Adrenal gland (tissue), 12 donors: ENCODE results near the gene ZFYVE21. TPM values are rescaled to one million over a fixed set of nuclear protein-coding genes. Genes with fewer than 3 reads are reported as not detected.

Source experiments
- DNase-seq, 7 donors: peaks; one replicate each; pipeline ENCODE4 v3.0.0-alpha.2; 2019 to 2020
- H3K27ac ChIP-seq, 5 donors: fragments of 200-600 bp; sonication (generic) in 4 of 5; 1 replicate in 3 of 5; 2 replicates in 2 of 5; pipeline versions ENCODE4 v1.5.1 to v1.8.0; 2016 to 2020; ENCODE audit warnings: mild to moderate bottlenecking in 1 of 5
- H3K27me3 ChIP-seq: fragments of 200-600 bp; 2 replicates; pipeline ENCODE4 v1.8.0; 2021
- H3K36me3 ChIP-seq, 2 donors: fragments of 200-600 bp; replicated peaks in 1 of 2; 1 replicate in 1 of 2; 2 replicates in 1 of 2; pipeline versions ENCODE4 v1.5.1 to v1.8.0; 2018 to 2022
- H3K4me1 ChIP-seq, 2 donors: fragments of 200-600 bp; replicated peaks in 1 of 2; 1 replicate in 1 of 2; 2 replicates in 1 of 2; pipeline versions ENCODE4 v1.5.1 to v1.8.0; 2018 to 2021
- H3K4me3 ChIP-seq, 4 donors: fragments of 200-600 bp; sonication (generic) in 3 of 4; one replicate each; pipeline ENCODE4 v1.5.1; 2016 to 2018
- H3K9me3 ChIP-seq, 3 donors: fragments of 200-600 bp; sonication (generic) in 1 of 3; replicated peaks in 1 of 3; 1 replicate in 2 of 3; 2 replicates in 1 of 3; pipeline versions ENCODE4 v1.5.1 to v1.8.0; 2016 to 2021
- CTCF ChIP-seq, 6 experiments: fragments of 450-650 bp in 4 of 6; fragments of 200-600 bp in 2 of 6; sonication (generic) in 1 of 6; IDR thresholded peaks; 1 replicate in 5 of 6; 2 replicates in 1 of 6; pipeline versions ENCODE4 v1.5.1 to v1.8.0; 2016 to 2021; ENCODE audit warnings: antibody characterized with exemption in 6 of 6, mild to moderate bottlenecking in 2 of 6, moderate library complexity in 1 of 6
- POLR2A ChIP-seq, 2 donors: fragments of 450-650 bp; IDR thresholded peaks; one replicate each; pipeline ENCODE4 v1.6.1; 2017; ENCODE audit warnings: antibody characterized with exemption in 2 of 2, mild to moderate bottlenecking in 2 of 2, moderate library complexity in 1 of 2
- WGBS, 4 donors: extraction: QIAGEN DNeasy Blood & Tissue Kit in 2 of 4; methylation state at CpG; one replicate each; pipeline versions ENCODE4 v1.1.5 to v1.1.7; 2013 to 2017; 5-methylcytosine and 5-hydroxymethylcytosine counted together
- intact Hi-C, 2 donors: fragments of 100-400 bp; cut with DNase I; formaldehyde crosslinking; loops; one replicate each; pipeline versions ENCODE4 v1.14.1 to v1.15.0; 2022 to 2023
- polyA plus RNA-seq, 3 donors: library from polyadenylated mRNA; stranded (reverse); fragments of 200-250 nt in 2 of 3; fragments of 350-450 nt in 1 of 3; fragmentation: Illumina TruSeq in 1 of 3; extraction: RNeasy Lipid Tissue Mini Kit (QIAGEN cat#74804) in 1 of 3; gene quantifications; one replicate each; pipeline ENCODE4 v1.2.3, GENCODE V29; 2013 to 2014
- total RNA-seq, 9 donors: library from RNA; depleted of rRNA in 4 of 9; stranded (reverse); fragments of >200 nt in 4 of 9; fragments of 120-200 nt in 1 of 9; fragmentation: NEBNext Ultra II Directional in 1 of 9; extraction: Animal tissue kit (Norgen Biotek cat#: 25700) in 1 of 9; gene quantifications; one replicate each; pipeline versions ENCODE4 v1.1.0 to v1.2.4, GENCODE V29; 2013 to 2023
- donor health status: healthy with polysubstance abuse.
- donor health status: Bipolar disorder and iron deficiency.
- donor health status: DM: yes; HTN: yes; CAD: no.
- donor health status: DM: no; HTN: no; CAD: no.
- donor health status: DM: no; HTN: no; CAD: no.
- donor health status: DM: yes; HTN: yes; CAD: no.

Gene ZFYVE21
- total and polyA plus RNA-seq, 12 donors = 20.9 to 71.4 (median 41.2) TPM

GRCh38 chr14:103684871-103685270 is 30.7 kb upstream of the ZFYVE21 start:
- no peaks in the 10 kb centered on the region for H3K9me3 ChIP-seq
- DNase-seq = no peak
- no peak overlapping the region for H3K27ac ChIP-seq
- intact Hi-C loops = loop anchor here in 1 of 2 donors (10.0 kb wide), 1 partner anchor 110 kb away; no protein-coding TSS in a partner anchor
- no peak overlapping the region for H3K4me3 ChIP-seq
- peaks cover 0 to 82% of the 10 kb centered on the region in 2 donors for H3K36me3 ChIP-seq
- H3K4me1 ChIP-seq = peaks cover 15 to 22% of the 10 kb centered on the region in 2 donors
- WGBS, 4 donors = 88 to 94% (median 92%) methylated on average over 15 of the region's 15 CpGs
- H3K27me3 ChIP-seq = no peaks in the 10 kb centered on the region
- TF ChIP-seq POLR2A (IDR thresholded peaks at IDR 0.05) (no peak), CTCF (IDR thresholded peaks at IDR 0.05) (no peak)

GRCh38 chr14:103685276-103686211 is 30.1 kb upstream of the ZFYVE21 start:
- H3K36me3 ChIP-seq = peaks cover 0 to 75% of the 10 kb centered on the region in 2 donors
- intact Hi-C loops = loop anchor here in 1 of 2 donors (10.0 kb wide), 1 partner anchor 111 kb away; no protein-coding TSS in a partner anchor
- no peak for DNase-seq
- no peak overlapping the region for H3K27ac ChIP-seq
- H3K27me3 ChIP-seq = no peaks in the 10 kb centered on the region
- TF ChIP-seq POLR2A (IDR thresholded peaks at IDR 0.05) (no peak), CTCF (IDR thresholded peaks at IDR 0.05) (no peak)
- H3K9me3 ChIP-seq = no peaks in the 10 kb centered on the region
- no peak overlapping the region for H3K4me3 ChIP-seq
- H3K4me1 ChIP-seq = peaks cover 15 to 25% of the 10 kb centered on the region in 2 donors
- 91 to 93% (median 92%) methylated on average over 23 of the region's 23 CpGs for WGBS, 4 donors

- no peak overlapping the region for H3K4me3 ChIP-seq
- WGBS, 4 donors = 64 to 81% (median 74%) methylated on average over 19 of the region's 19 CpGs
- intact Hi-C loops = loop anchor here in 1 of 2 donors (10.0 kb wide), 1 partner anchor 112 kb away; no protein-coding TSS in a partner anchor
- H3K4me1 ChIP-seq = peaks cover 15 to 25% of the 10 kb centered on the region in 2 donors
- H3K36me3 ChIP-seq = peaks cover 0 to 61% of the 10 kb centered on the region in 2 donors
- no peaks in the 10 kb centered on the region for H3K27me3 ChIP-seq
- H3K27ac ChIP-seq = peak overlapping the region in 3 of 5 donors; percentile 3 to 69 (median 34)
- TF ChIP-seq CTCF (IDR thresholded peaks at IDR 0.05) (no peak), POLR2A (IDR thresholded peaks at IDR 0.05) (no peak)
- no peaks in the 10 kb centered on the region for H3K9me3 ChIP-seq
- no peak for DNase-seq
Measured at GRCh38 chr14:103686831-103687485, 28.7 kb upstream of the ZFYVE21 start.

- DNase-seq = peak in 4 of 7 donors; percentile 55 to 80 (median 73)
- TF ChIP-seq POLR2A (IDR thresholded peaks at IDR 0.05) (no peak), CTCF (IDR thresholded peaks at IDR 0.05) (peak in 1 of 6 experiments; percentile 10)
- intact Hi-C loops = loop anchor here in 1 of 2 donors (10.0 kb wide), 1 partner anchor 113 kb away; no protein-coding TSS in a partner anchor
Measured at GRCh38 chr14:103687712-103688111, 27.9 kb upstream of the ZFYVE21 start.

More at GRCh38 chr14:103687712-103688111, 27.9 kb upstream of the ZFYVE21 start:
- Histone ChIP-seq H3K36me3 (peaks cover 0 to 60% of the 10 kb centered on the region in 2 donors), H3K27me3 (no peaks in the 10 kb centered on the region), H3K4me3 (no peak overlapping the region), H3K4me1 (peaks cover 15 to 25% of the 10 kb centered on the region in 2 donors), H3K27ac (peak overlapping the region in 3 of 5 donors; percentile 3 to 47 (median 34)), H3K9me3 (no peaks in the 10 kb centered on the region)
- 56 to 57% (median 57%) methylated on average over 4 of the region's 4 CpGs for WGBS, 4 donors
